Measurements from ENCODE around the gene IKZF2. TPM values are rescaled to one million over a fixed set of nuclear protein-coding genes. Genes with fewer than 3 reads are reported as not detected.
A peak's percentile ranks its signal among the peaks of the same experiment; 100 is the strongest.

Gene IKZF2
- total RNA-seq, 2 donors from 2014 or later: 48.3 to 80.0 TPM

- Mint-ChIP-seq H3K27ac (peak overlapping the region; percentile 93 to 98), H3K27me3 (no peaks in the 10 kb centered on the region), H3K4me1 (ENCODE audit: low read depth in 2 of 2) (peaks cover 59 to 65% of the 10 kb centered on the region in 2 donors), H3K36me3 (peaks cover 10% of the 10 kb centered on the region), H3K9me3 (peaks cover 3% of the 10 kb centered on the region), H3K4me3 (peak overlapping the region; percentile 77)
- DNase-seq (ENCODE audit: low spot score) (no peak), ATAC-seq (peak; percentile 21 to 43)
Observed at GRCh38 chr2:212958757-212959295, 192.6 kb downstream of the IKZF2 start.

DNA sequence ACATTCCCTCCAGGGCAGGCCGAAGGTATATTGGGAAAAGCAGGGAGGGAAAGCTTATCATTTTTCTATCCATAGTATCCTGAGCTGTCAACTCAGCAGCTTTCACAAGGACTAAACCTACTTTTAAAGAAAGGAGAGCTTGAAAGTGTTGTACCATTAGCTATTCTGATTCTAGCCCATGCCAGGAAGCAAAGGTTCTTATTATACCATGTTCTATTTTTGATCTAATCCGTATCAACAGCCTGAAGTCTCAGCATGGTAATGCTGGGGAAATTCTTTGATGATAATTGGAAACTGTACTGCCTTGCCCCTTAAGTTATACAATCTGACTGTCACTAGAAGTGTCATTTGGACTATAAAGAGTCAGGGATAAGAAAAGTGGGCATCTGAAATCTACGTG lies 193.3 kb downstream of the IKZF2 start:
- peaks cover 65 to 72% of the 10 kb centered on the region in 2 donors for H3K4me1 Mint-ChIP-seq (ENCODE audit: low read depth in 2 of 2)
- H3K4me3 Mint-ChIP-seq: peak overlapping the region; percentile 77
- peaks cover 17% of the 10 kb centered on the region for H3K36me3 Mint-ChIP-seq
- H3K27me3 Mint-ChIP-seq: no peaks in the 10 kb centered on the region
- ATAC-seq: no peak
- peaks cover 6% of the 10 kb centered on the region for H3K9me3 Mint-ChIP-seq
- peak overlapping the region; percentile 93 to 98 for H3K27ac Mint-ChIP-seq
- no peak for DNase-seq (ENCODE audit: low spot score)

DNA sequence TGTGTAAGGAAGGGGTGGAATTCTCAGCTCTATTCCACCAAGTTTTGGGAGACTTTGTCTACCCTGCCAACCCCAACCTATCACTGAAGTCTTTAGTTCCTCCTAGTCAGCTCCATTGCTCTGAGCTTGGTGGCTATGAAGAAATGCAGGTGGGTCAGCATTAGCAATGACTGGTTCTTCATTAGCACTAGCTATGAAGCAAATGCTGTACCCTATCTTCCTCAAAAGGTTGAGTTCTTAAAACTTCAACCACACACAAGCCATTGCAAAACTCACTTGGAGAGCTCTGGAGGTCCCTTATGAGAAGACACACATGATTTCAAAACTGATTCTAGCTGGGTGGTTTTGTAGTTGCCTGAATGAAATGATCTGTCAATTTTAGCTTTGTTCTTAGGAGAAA lies 193.8 kb downstream of the IKZF2 start:
- ATAC-seq: peak; percentile 81 to 85
- Mint-ChIP-seq H3K4me1 (ENCODE audit: low read depth in 2 of 2) (peaks cover 70 to 77% of the 10 kb centered on the region in 2 donors), H3K27me3 (no peaks in the 10 kb centered on the region)

DNA sequence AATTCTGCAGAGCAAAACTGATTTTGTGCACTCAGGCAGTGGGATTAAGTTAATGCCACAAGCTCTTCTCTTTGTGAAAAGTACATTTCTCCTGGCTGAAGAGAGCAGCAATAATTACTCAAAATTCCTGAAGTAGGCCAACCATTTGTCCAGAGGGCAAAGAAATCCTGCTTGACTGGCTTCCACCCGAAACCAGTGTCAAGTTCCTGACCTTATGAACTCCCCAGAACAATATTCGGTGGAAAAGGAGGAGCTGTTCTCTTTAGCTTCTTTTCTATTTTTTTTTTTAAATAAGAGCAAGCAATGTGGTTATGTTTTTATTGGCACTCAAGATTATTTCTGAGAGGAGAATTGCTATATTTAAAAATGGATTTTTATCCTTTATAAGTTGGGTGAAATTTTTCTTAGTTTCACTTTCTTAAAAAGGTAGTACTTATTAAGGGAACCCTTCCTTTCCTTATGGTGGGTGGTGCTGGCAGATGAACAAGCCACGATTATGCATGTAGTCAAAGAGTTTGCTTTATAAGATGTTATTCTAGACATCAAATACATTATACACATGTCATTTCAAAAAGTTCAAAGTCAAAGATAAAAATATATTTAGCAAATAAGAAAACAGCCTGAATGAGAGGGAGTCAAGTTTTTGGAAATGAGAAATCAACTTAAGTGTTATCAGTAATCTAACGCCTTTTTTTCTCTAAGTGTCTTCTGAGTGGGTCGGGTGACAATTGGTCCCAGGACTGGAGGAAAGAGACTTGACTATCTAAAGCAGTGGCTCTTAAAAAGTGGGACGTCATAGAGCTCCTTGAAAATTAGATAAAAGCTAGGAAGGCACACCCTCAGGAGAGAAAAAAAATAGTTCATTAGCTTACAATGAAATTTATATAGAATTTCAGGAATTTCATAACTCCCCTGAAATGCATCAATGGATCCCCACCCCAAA lies 194.5 kb downstream of the IKZF2 start:
- H3K4me3 Mint-ChIP-seq: peak overlapping the region; percentile 77
- peaks cover 23% of the 10 kb centered on the region for H3K36me3 Mint-ChIP-seq
- peak overlapping the region; percentile 93 to 98 for H3K27ac Mint-ChIP-seq
- H3K27me3 Mint-ChIP-seq: no peaks in the 10 kb centered on the region
- peaks cover 11% of the 10 kb centered on the region for H3K9me3 Mint-ChIP-seq
- H3K4me1 Mint-ChIP-seq (ENCODE audit: low read depth in 2 of 2): peaks cover 72 to 79% of the 10 kb centered on the region in 2 donors
- ATAC-seq (peak in 1 of 2 donors; percentile 55), DNase-seq (ENCODE audit: low spot score) (no peak)

More for the DNA sequence above, 193.8 kb downstream of the IKZF2 start:
- peak overlapping the region; percentile 77 for H3K4me3 Mint-ChIP-seq
- H3K9me3 Mint-ChIP-seq: peaks cover 8% of the 10 kb centered on the region
- DNase-seq (ENCODE audit: low spot score): peak; percentile 60
- peak overlapping the region; percentile 93 to 98 for H3K27ac Mint-ChIP-seq
- H3K36me3 Mint-ChIP-seq: peaks cover 22% of the 10 kb centered on the region

DNA sequence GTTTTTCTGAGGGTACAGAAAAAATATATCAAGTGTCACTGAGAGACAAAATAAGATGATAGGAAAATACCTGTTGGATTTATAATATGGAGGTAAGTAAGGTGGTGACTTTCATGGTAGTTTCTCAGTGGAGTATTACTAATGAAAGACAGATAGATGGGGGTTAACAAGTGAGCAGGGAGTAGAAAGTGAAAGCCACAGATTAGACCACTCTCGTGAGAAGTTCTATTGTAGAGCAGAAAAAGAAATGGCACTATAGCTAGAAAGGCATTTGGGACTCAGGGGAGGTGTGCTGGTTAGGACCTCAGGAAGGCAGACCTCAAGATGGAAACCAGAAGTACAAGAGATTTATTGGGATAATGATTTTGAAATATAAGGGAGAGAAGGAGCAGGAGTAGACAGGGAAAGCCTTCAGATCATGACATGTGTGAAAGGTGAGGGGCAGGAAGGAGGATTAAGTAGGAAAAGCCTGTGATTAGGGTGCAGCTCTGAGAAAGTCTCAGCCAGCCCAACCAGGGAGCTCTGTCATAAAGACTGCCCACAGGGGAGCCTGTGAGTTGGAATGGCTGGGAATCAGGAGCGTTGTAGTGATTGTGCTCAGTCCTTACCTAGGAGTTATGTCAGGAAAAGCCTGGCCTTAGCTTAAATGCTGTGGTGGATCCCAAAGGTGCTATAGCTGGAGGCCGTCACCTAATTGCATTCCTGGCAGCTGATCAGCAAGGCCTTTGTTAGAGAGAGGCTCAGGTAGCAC lies 198.1 kb downstream of the IKZF2 start:
- DNase-seq (ENCODE audit: low spot score) (no peak), ATAC-seq (no peak)
- H3K4me3 Mint-ChIP-seq: peak overlapping the region; percentile 48
- no peaks in the 10 kb centered on the region for H3K27me3 Mint-ChIP-seq
- H3K9me3 Mint-ChIP-seq: peaks cover 7% of the 10 kb centered on the region
- H3K36me3 Mint-ChIP-seq: peaks cover 34% of the 10 kb centered on the region
- peak overlapping the region; percentile 17 to 56 for H3K27ac Mint-ChIP-seq
- H3K4me1 Mint-ChIP-seq (ENCODE audit: low read depth in 2 of 2): peaks cover 48 to 49% of the 10 kb centered on the region in 2 donors

- no peak for DNase-seq (ENCODE audit: low spot score)
- H3K4me3 Mint-ChIP-seq: no peak overlapping the region
- H3K9me3 Mint-ChIP-seq: peaks cover 7% of the 10 kb centered on the region
- peaks cover 34% of the 10 kb centered on the region for H3K36me3 Mint-ChIP-seq
- H3K27ac Mint-ChIP-seq: peak overlapping the region in 1 of 2 donors; percentile 34
- peaks cover 25 to 31% of the 10 kb centered on the region in 2 donors for H3K4me1 Mint-ChIP-seq (ENCODE audit: low read depth in 2 of 2)
- no peaks in the 10 kb centered on the region for H3K27me3 Mint-ChIP-seq
- no peak for ATAC-seq
Observed at GRCh38 chr2:212949786-212950185, 201.6 kb downstream of the IKZF2 start.

Other genes starting within 250 kb of the IKZF2 start
- 1 to 10 TPM; 5.3 to 6.6 TPM for gene SPAG16, start 132.9 kb upstream of the IKZF2 start, total RNA-seq

Measured in natural killer cell treated with Interleukin-12 subunit alpha and Interleukin-12 subunit beta and Interleukin-15 and Interleukin-18, amount 100 ng/mL, for 72 hours (primary cell).